ENCODE data around the gene THG1L. TPM values are rescaled to one million over a fixed set of nuclear protein-coding genes. Genes with fewer than 3 reads are reported as not detected.

Gene THG1L
- total RNA-seq, 1 donor from 2014 or later: 10.6 TPM

GRCh38 chr5:157729858-157730257, 1.4 kb upstream of the THG1L start:
- ATAC-seq: no peak

GRCh38 chr5:157730900-157731271, 334 bp upstream of the THG1L start:
- no peak for ATAC-seq

- no peak for ATAC-seq
Measured at GRCh38 chr5:157732130-157732514, 902 bp downstream of the THG1L start.

GRCh38 chr5:157732596-157733262, 1.5 kb downstream of the THG1L start:
- no peak for ATAC-seq

GRCh38 chr5:157734436-157734835, 3.2 kb downstream of the THG1L start:
- ATAC-seq: no peak

GRCh38 chr5:157735991-157736390, 4.8 kb downstream of the THG1L start:
- ATAC-seq: peak; percentile 59

- no peak for ATAC-seq
Measured at GRCh38 chr5:157739388-157740228, 8.4 kb downstream of the THG1L start.

GRCh38 chr5:157740229-157740610, 9.0 kb downstream of the THG1L start:
- no peak for ATAC-seq

GRCh38 chr5:157741131-157741530, 9.9 kb downstream of the THG1L start:
- ATAC-seq: no peak

GRCh38 chr5:157743163-157744050, 12.2 kb downstream of the THG1L start, which contains the start of gene LSM11:
LSM11 (plus strand) TSS chr5:157743712; CDS start chr5:157743751, 39 bp downstream.
- ATAC-seq: peak; percentile 100

- peak; percentile 11 for ATAC-seq
Measured at GRCh38 chr5:157744051-157745011, 13.1 kb downstream of the THG1L start.

- no peak for ATAC-seq
Measured at GRCh38 chr5:157745041-157745456, 13.8 kb downstream of the THG1L start.

GRCh38 chr5:157747173-157747740, 16.0 kb downstream of the THG1L start:
- no peak for ATAC-seq

- ATAC-seq: no peak
Measured at GRCh38 chr5:157747766-157748700, 16.8 kb downstream of the THG1L start.

- peak; percentile 33 for ATAC-seq
Measured at GRCh38 chr5:157748760-157749461, 17.7 kb downstream of the THG1L start.

GRCh38 chr5:157749462-157749799, 18.2 kb downstream of the THG1L start:
- ATAC-seq: no peak

GRCh38 chr5:157750320-157750719, 19.1 kb downstream of the THG1L start:
- peak; percentile 44 for ATAC-seq

GRCh38 chr5:157756122-157756521, 24.9 kb downstream of the THG1L start:
- no peak for ATAC-seq

GRCh38 chr5:157758706-157759105, 27.5 kb downstream of the THG1L start:
- no peak for ATAC-seq

Measured in esophagus mucosa (tissue), 1 donor.